GM15510 (cell line): Measurements from ENCODE around the gene BMP7.

Experiments
- POLR2A ChIP-seq: IDR thresholded peaks from 3 replicates; pipeline ENCODE4 v1.6.1; 2011; ENCODE audit warnings: borderline replicate concordance; ENCODE audit not compliant: insufficient read length; ENCODE audit errors: extremely low read depth

BMP7 gene

GRCh38 chr20:57220337-57221145 lies 45.9 kb downstream of the BMP7 start:
- TF ChIP-seq POLR2A: no peak

DNA sequence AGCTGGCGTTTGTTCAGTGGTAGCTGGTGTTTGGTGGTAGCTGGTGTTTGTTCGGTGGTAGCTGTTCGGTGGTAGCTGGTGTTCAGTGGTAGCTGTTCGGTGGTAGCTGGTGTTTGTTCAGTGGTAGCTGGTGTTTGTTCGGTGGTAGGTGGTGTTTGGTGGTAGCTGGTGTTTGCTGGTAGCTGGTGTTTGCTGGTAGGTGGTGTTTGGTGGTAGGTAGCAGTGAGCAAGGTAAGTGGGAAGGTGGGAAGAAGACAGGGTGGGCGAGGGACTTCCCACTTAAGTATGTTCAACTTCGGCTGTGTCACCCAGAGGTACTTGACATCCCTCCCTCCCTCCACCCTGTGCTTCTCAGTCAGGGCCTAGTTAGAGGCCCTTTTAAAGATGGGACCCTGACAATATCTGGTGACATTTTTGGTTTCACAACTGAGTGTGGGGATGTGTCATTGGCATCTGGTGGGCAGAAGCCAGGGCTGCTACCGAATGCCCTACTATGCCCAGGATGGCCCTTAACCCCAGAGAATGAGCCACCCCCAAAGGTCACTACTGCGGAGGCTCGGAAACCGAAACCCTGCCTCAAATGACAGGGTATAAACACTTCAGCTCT lies 47.3 kb downstream of the BMP7 start:
- no peak for TF ChIP-seq POLR2A

GRCh38 chr20:57218489-57218888 lies 48.0 kb downstream of the BMP7 start:
- no peak for TF ChIP-seq POLR2A

- no peak for TF ChIP-seq POLR2A
Observed at GRCh38 chr20:57217802-57218201, 48.6 kb downstream of the BMP7 start.

DNA sequence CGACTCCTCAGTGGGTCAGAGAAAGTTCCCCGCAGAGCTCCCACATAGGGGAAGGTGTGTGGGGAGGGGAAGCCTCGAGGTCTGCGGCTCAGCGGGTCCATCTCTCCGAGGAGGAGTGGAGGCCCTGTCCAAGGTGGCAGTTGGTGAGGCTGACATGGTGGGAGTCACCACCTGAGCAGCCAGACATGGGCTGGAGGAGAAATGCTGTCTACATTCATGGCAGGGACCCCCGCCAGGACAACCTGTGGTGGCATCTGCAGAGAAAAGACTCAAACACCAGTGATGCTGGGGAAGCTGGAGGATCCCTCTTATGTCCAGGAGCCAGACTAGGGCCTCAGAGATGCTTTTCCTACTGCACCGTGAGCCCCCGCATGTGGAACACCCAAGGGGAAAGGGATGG lies 49.8 kb downstream of the BMP7 start:
- TF ChIP-seq POLR2A: no peak

DNA sequence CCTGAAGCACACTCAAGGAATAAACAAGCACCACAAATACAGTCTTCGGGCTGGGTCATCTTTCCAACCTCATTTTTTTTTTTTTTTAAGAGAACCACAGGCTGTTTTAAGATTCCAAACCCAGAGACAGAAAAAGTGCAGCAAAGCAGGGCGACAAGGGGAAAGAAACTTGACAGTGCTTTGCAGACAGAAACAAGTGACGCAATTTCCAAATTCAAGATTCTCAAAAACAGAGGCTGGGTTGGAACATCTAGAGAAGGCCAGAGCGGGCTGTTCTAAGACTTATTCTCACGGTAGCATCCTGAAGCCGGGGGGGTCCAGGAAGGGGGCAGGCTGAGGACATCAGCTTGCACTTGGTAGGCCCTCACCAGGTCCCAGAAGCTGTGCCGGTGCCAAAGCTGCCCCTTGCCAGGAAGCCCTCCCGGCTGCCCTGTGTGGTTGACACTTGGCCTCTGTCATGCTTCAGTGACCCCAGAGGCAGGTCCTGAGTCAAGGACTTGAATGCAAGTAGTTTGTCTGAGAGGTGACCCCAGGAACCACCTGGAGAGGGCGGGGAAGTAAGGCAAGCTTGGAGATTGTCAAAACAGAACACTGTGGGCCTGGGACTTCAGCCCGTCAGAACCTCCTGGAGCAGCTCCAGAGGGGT lies 50.5 kb downstream of the BMP7 start:
- no peak for TF ChIP-seq POLR2A

DNA sequence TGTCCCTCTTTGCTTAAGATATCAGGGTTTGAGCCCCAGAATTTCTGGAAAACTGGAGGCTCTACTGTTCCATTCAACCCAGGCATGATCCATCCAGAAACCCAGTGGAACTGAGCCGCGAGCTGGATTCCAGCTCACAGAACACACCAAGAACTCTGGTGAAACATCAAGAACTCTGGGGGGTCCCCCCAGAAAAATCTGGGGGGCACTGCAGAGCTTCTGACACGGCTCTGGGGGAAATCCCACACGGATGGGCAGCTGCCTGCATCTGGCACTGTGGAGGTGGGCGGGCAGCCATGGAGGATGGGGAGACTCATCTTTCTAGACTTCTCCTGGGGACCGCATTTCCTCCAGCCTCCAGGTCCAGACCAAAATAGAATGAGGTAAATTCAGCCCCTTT lies 51.0 kb downstream of the BMP7 start:
- TF ChIP-seq POLR2A: no peak

- TF ChIP-seq POLR2A: no peak
Observed at GRCh38 chr20:57214948-57215347, 51.5 kb downstream of the BMP7 start.

- TF ChIP-seq POLR2A: no peak
Observed at GRCh38 chr20:57214427-57214826, 52.0 kb downstream of the BMP7 start.

- no peak for TF ChIP-seq POLR2A
Observed at GRCh38 chr20:57213924-57214323, 52.5 kb downstream of the BMP7 start.

DNA sequence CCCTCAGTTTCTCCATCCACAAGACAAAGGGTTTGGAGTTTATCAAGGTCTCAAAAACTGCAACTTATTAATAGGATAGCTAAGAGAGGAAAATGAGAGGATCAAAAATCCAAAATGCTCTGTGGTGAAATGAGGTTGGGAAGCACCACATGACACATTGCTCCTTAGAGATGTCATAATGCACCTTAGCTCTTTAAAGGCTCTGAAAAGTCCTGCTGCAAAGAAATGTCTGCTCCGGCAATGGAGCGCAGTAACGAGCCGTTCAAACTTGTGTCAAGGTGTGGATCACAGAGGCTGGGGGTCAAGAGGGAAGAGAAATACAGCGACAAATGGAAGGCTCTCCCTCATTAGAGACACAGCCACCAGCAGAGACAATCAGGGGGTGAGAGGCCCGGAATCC lies 53.1 kb downstream of the BMP7 start:
- no peak for TF ChIP-seq POLR2A

GRCh38 chr20:57212534-57213276 lies 53.7 kb downstream of the BMP7 start:
- TF ChIP-seq POLR2A: no peak

- TF ChIP-seq POLR2A: no peak
Observed at GRCh38 chr20:57211908-57212533, 54.4 kb downstream of the BMP7 start.

DNA sequence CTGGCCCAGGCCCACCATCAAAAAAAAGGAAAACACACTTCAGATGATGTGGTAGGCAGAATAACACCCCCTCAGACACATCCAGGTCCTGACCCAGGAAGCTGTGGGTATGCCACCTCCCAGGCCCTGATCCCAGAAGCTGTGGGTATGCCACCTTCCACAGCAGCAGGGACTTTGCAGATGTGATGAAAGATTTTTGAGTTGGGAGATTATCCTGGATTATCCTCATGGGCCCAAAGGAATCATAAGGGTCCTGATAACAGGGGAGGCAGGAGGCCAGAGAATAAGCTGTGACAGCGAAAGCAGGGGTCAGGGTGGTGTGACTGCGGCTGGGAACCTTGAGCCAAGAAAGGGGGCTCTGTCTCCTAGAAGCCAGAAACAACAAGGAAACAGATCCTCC lies 55.0 kb downstream of the BMP7 start:
- TF ChIP-seq POLR2A: no peak

- TF ChIP-seq POLR2A: no peak
Observed at GRCh38 chr20:57210911-57211280, 55.5 kb downstream of the BMP7 start.
